Heart left ventricle (tissue), 16 donors: ENCODE data around the gene SDR42E1. TPM values are rescaled to one million over a fixed set of nuclear protein-coding genes. Genes with fewer than 3 reads are reported as not detected.

Source experiments
- ATAC-seq, 4 donors: fragments of 200-7000 bp; cut with Tn5 transposase; one replicate each; pipeline ENCODE4 v1.9.1; 2020 to 2022; ENCODE audit warnings: moderate library complexity in 4 of 4, mild to moderate bottlenecking in 3 of 4, moderate number of reproducible peaks in 1 of 4
- DNase-seq, 5 donors: peaks; one replicate each; pipeline ENCODE4 v3.0.0-alpha.2; 2020
- H3K27ac ChIP-seq, 12 donors: fragments of 200-600 bp; sonication (generic) in 4 of 12; one replicate each; pipeline versions ENCODE4 v1.5.0 to v1.8.0; 2016 to 2022; ENCODE audit warnings: mild to moderate bottlenecking in 2 of 12
- H3K27me3 ChIP-seq, 9 donors: fragments of 200-600 bp; sonication (generic) in 2 of 9; one replicate each; pipeline versions ENCODE4 v1.5.1 to v1.8.0; 2016 to 2022; ENCODE audit warnings: mild to moderate bottlenecking in 3 of 9
- H3K36me3 ChIP-seq, 9 donors: fragments of 200-600 bp; sonication (generic) in 2 of 9; one replicate each; pipeline versions ENCODE4 v1.5.0 to v1.8.0; 2018 to 2022; ENCODE audit warnings: mild to moderate bottlenecking in 2 of 9
- H3K4me1 ChIP-seq, 12 donors: fragments of 200-600 bp; sonication (generic) in 4 of 12; one replicate each; pipeline versions ENCODE4 v1.5.0 to v1.8.0; 2016 to 2022; ENCODE audit warnings: mild to moderate bottlenecking in 3 of 12
- H3K4me3 ChIP-seq, 12 donors: fragments of 200-600 bp; sonication (generic) in 4 of 12; one replicate each; pipeline versions ENCODE4 v1.5.0 to v1.8.0; 2017 to 2022; ENCODE audit warnings: mild to moderate bottlenecking in 9 of 12, moderate library complexity in 4 of 12
- H3K9me3 ChIP-seq, 12 donors: fragments of 200-600 bp; sonication (generic) in 4 of 12; one replicate each; pipeline versions ENCODE4 v1.5.0 to v1.8.0; 2016 to 2022; ENCODE audit warnings: mild to moderate bottlenecking in 1 of 12
- CTCF ChIP-seq, 12 donors: fragments of 200-600 bp; sonication (generic) in 4 of 12; IDR thresholded peaks; one replicate each; pipeline versions ENCODE4 v1.5.0 to v1.8.0; 2018 to 2022; ENCODE audit warnings: antibody characterized with exemption in 12 of 12, mild to moderate bottlenecking in 5 of 12
- POLR2A ChIP-seq, 2 donors: fragments of 450-650 bp; IDR thresholded peaks; one replicate each; pipeline ENCODE4 v1.6.1; 2017; ENCODE audit warnings: antibody characterized with exemption in 2 of 2, mild to moderate bottlenecking in 2 of 2, moderate library complexity in 2 of 2
- WGBS, 4 donors: extraction: QIAGEN DNeasy Blood & Tissue Kit in 2 of 4; methylation state at CpG; one replicate each; pipeline versions ENCODE4 v1.1.5 to v1.1.7; 2013 to 2018; 5-methylcytosine and 5-hydroxymethylcytosine counted together
- intact Hi-C, 10 donors: fragments of 100-400 bp; cut with DNase I; formaldehyde crosslinking; loops; one replicate each; pipeline versions ENCODE4 v1.11.1 to v1.14.2; 2022
- polyA plus RNA-seq, 2 donors: library from polyadenylated mRNA; stranded (reverse); fragments of 200-250 nt; gene quantifications; one replicate each; pipeline ENCODE4 v1.2.3, GENCODE V29; 2013
- total RNA-seq, 9 donors: library from RNA; depleted of rRNA in 2 of 9; stranded (reverse); fragments of >200 nt in 2 of 9; fragmentation: NEBNext Ultra II Directional in 3 of 9; extraction: Animal tissue kit (Norgen Biotek cat#: 25700) in 3 of 9; gene quantifications; one replicate each; pipeline versions ENCODE4 v1.1.0 to v1.2.4, GENCODE V29; 2016 to 2023
- donor health status: ischemic (EF 13 %, LVEDD 7.1; RV severe dilation, severe dysfunction).
- donor health status: healthy with polysubstance abuse.
- donor health status: DM: no; HTN: yes; CAD: no.
- donor health status: DM: no; HTN: no; CAD: no.
- donor health status: ischemic (EF 25% LVEDD 6.9; RV normal size, moderate dysfunction).
- donor health status: ischemic (EF 25% LVEDD 5.7; RV mildly dilated, moderate dysfunction).
- donor health status: healthy.
- donor health status: DM: yes; HTN: yes; CAD: no.
- donor health status: ischemic (EF 35%, LVEDD 5.7; RV mildly dilated, moderate dysfunction).
- donor health status: nonischemic (EF 11% LVEDD 7.7; RV severe dilation, severe dysfunction).
- donor health status: DM: yes; HTN: yes; CAD: no.
- donor health status: PGD.
- donor health status: ischemic (EF 29% LVEDD 5.4; RV normal size, mild dysfunction).
- donor health status: nonischemic (EF 23%, LVEDD 6.1; RV moderate dilation, normal function).

The SDR42E1 gene
- total and polyA plus RNA-seq, 11 donors, result 0.06 to 2.2 (median 0.75) TPM; not detected in 1

- Histone ChIP-seq H3K9me3 (peaks cover 0 to 14% (median 9%) of the 10 kb centered on the region in 12 donors), H3K27ac (no peak overlapping the region), H3K4me1 (peaks cover 0 to 12% (median 0%) of the 10 kb centered on the region in 12 donors), H3K27me3 (peaks cover 0 to 18% (median 6%) of the 10 kb centered on the region in 9 donors), H3K36me3 (no peaks in the 10 kb centered on the region), H3K4me3 (no peak overlapping the region)
- 89 to 97% (median 93%) methylated on average over 7 to 9 of the region's 9 CpGs for WGBS, 4 donors
- TF ChIP-seq POLR2A (IDR thresholded peaks at IDR 0.05) (no peak), CTCF (IDR thresholded peaks at IDR 0.05) (no peak)
- ATAC-seq (no peak), DNase-seq (no peak)
- intact Hi-C loops, result no loop called here
Measured at GRCh38 chr16:82008957-82009592, 2.2 kb downstream of the SDR42E1 start.

DNA sequence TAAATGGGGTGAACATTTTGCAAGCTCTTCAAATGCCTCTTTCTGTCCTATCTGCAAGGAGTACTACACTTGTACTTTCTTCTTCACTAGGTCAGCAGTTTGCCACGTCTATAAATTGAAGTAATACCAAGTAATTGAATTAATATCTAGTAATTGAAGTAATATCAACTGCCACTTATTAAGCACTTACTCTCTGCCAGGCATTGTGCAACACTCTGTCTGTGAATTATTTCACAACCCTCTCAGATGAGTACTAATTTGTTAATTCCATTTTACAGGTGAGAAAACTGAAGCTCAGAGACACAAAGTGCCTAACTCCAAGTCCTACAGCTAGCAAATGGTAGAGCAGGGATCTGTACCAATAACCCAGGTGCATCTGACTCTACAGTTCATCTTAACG lies 4.1 kb downstream of the SDR42E1 start:
- Histone ChIP-seq H3K36me3 (no peaks in the 10 kb centered on the region), H3K9me3 (peaks cover 0 to 14% (median 9%) of the 10 kb centered on the region in 12 donors), H3K27me3 (peaks cover 0 to 18% (median 6%) of the 10 kb centered on the region in 9 donors), H3K27ac (no peak overlapping the region), H3K4me1 (peaks cover 0 to 12% (median 0%) of the 10 kb centered on the region in 12 donors), H3K4me3 (no peak overlapping the region)
- DNase-seq, result no peak
- no peak for TF ChIP-seq CTCF (IDR thresholded peaks at IDR 0.05)
- no peak for TF ChIP-seq POLR2A (IDR thresholded peaks at IDR 0.05)
- intact Hi-C loops, result no loop called here
- no peak for ATAC-seq
- 88 to 93% (median 91%) methylated on average over 2 of the region's 2 CpGs for WGBS, 4 donors

- Histone ChIP-seq H3K4me1 (peaks cover 0 to 12% (median 0%) of the 10 kb centered on the region in 12 donors), H3K4me3 (no peak overlapping the region), H3K36me3 (no peaks in the 10 kb centered on the region), H3K27ac (peak overlapping the region in 1 of 12 donors; percentile 2), H3K9me3 (peaks cover 0 to 14% (median 9%) of the 10 kb centered on the region in 12 donors), H3K27me3 (peaks cover 0 to 12% (median 0%) of the 10 kb centered on the region in 9 donors)
- TF ChIP-seq CTCF (IDR thresholded peaks at IDR 0.05) (no peak), POLR2A (IDR thresholded peaks at IDR 0.05) (no peak)
- 91 to 94% (median 93%) methylated on average over 5 of the region's 5 CpGs for WGBS, 4 donors
- ATAC-seq (no peak), DNase-seq (no peak)
- intact Hi-C loops, result no loop called here
Measured at GRCh38 chr16:82006036-82006435, 5.2 kb downstream of the SDR42E1 start.

DNA sequence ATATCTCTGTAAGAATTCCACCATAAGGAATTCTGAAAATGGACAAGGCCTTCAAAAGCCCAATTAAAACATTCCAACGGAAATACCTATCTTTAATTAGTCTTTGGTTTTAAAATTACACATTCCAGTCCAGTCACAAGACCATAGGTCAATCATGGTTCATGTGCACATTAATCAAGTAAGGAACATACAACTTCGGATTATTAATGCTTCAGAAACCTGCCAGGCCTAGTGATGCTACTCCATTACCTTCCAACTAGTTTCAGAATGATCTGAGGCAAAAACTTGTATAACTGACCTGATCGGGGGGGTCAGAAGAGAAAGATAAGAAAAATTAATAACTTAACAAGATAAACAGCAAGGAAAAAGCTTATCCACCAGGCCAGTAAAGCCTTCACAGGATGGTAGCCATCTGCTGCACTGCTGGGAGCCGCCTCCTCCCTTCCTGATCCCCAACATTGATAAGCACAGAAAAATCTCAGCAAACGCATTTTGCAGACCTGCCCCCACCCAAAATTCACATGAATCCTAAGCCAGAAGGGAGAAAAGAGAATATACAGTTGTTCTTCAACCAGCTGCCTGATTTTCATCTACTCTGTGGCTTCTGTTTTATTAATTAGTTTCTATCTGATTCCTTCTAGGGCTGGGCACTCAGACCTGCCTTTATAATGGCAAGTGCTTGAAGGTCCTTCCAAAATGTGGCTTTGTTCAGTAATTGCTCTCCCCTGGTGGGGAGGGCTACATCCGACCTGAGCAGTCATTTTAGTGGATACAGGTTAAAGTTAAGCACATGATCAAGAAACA lies 6.0 kb downstream of the SDR42E1 start:
- Histone ChIP-seq H3K4me3 (no peak overlapping the region), H3K4me1 (peaks cover 0 to 12% (median 0%) of the 10 kb centered on the region in 12 donors), H3K27ac (peak overlapping the region in 2 of 12 donors; percentile 2 to 50), H3K36me3 (no peaks in the 10 kb centered on the region), H3K9me3 (peaks cover 0 to 14% (median 9%) of the 10 kb centered on the region in 12 donors), H3K27me3 (peaks cover 0 to 4% (median 0%) of the 10 kb centered on the region in 9 donors)
- DNase-seq (peak in 3 of 5 donors; percentile 12 to 33 (median 30)), ATAC-seq (peak in 2 of 4 donors; percentile 38 to 91)
- 44 to 54% (median 51%) methylated on average over 6 of the region's 6 CpGs for WGBS, 4 donors
- TF ChIP-seq POLR2A (IDR thresholded peaks at IDR 0.05), result no peak
- no peak for TF ChIP-seq CTCF (IDR thresholded peaks at IDR 0.05)
- intact Hi-C loops, result no loop called here
